ENCODE data around the gene C19orf85.
"Not testable (repeated sequence)": the region's sequence is repeated elsewhere in the genome, so short reads cannot be mapped to it uniquely, and the experiment has no call there.

The C19orf85 gene

GRCh38 chr19:55464662-55465054 is at the start of gene C19orf85:
Gene C19orf85, minus strand, starts transcription at chr19:55464751. Its CDS starts 197 bp downstream, at chr19:55464554.
- DNase-seq (ENCODE audit: low read depth, low spot score), result no peak
- H3K27ac ChIP-seq, result no peak within 1 kb of the TSS

- DNase-seq (ENCODE audit: low read depth, low spot score), result no peak
These were observed 43.6 kb upstream of the C19orf85 start for GRCh38 chr19:55508120-55508519.

DNA sequence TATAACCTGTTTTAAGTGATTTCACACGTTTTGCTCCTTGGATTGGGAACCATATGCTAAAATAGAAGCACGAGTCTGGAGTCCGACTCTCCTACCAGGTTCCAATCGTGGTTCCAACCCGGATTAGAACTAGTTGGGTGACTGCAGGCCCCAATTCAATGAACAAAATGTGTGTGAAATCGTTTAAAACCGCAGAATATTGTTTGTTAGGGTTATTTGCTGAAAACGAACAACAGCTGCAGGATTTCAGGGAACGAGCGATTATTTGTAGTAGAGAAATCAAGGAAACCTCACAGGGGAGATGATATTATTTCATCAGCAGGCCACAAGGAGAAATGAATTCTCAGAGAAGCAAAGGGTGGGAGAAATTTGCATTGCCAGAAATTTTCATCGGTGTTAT is 40.4 kb upstream of the C19orf85 start:
- H3K27ac ChIP-seq, result no peak overlapping the region
- no peak for DNase-seq (ENCODE audit: low read depth, low spot score)

More at GRCh38 chr19:55508120-55508519, 43.6 kb upstream of the C19orf85 start:
- H3K27ac ChIP-seq, result no peak overlapping the region

DNA sequence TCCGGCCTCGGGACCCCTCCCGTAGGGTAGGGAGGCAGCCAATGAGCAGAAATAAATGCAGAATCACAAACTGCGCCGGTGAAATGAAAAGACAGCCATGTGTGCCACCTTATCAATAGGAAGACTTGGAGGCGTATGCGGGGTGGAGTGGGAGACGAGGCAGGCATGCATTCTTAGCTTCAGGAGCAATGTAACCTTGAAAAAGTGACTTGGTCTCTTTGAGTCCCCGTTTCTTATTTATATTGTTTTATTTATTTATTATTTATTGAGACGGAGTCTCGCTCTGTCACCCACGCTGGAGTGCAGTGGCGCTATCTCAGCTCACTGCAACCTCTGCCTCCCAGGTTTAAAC is 39.7 kb upstream of the C19orf85 start:
- no peak overlapping the region for H3K27ac ChIP-seq
- DNase-seq (ENCODE audit: low read depth, low spot score), result no peak

GRCh38 chr19:55503502-55504251 is 39.1 kb upstream of the C19orf85 start:
- DNase-seq (ENCODE audit: low read depth, low spot score), result peak; percentile 31
- no peak overlapping the region for H3K27ac ChIP-seq

DNA sequence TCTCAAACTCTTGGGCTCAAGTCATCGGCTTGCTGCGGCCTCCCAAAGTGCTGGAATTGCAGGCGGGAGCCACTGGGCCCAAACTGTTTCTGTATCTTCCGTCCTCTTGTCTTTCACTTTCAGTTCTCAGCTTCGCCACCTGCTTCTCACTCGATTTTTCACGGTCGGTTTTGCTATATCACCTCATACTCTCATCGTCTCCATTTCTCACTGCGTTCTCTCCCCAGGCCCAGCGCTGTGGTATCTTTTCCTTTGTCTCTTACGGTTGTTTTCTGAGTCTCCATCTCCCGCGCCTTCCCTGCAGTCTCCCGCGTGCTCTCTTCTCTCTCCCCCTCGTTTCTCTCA is 38.6 kb upstream of the C19orf85 start:
- no peak overlapping the region for H3K27ac ChIP-seq

GRCh38 chr19:55502197-55502952 is 37.8 kb upstream of the C19orf85 start:
- H3K27ac ChIP-seq, result no peak overlapping the region
- no peak for DNase-seq (ENCODE audit: low read depth, low spot score)

More for the DNA sequence above, 38.6 kb upstream of the C19orf85 start:
- DNase-seq (ENCODE audit: low read depth, low spot score), result no peak

- DNase-seq (ENCODE audit: low read depth, low spot score), result no peak
- no peak overlapping the region for H3K27ac ChIP-seq
These were observed 35.9 kb upstream of the C19orf85 start for GRCh38 chr19:55500368-55500952.

DNA sequence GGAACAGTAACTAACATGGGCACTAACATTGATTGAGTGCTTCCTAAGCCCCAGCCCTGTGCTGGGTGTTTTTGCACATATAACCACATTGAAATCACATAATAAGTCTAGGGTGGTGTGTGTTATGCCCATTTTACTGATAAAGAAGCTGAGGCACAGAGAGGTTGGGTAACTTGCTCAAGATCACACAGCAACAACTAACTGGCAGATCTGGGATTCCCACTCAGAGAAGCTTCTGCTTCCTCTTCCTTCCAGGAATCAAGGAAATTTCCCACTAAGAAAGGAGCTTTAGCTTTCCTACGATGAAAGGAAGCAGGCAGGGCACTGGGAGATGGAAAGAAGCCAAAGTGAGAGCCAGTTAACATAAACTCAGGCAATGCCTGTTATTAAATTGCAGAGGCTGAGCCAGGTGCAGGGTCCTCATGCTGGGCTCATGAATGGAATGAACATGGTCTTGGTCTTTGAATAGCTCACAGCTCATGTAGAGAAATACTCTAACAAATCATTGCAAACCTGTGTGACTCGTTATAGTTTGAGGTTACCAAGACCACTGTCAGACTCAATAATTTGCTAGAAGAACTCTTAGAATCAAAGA is 33.8 kb upstream of the C19orf85 start:
- DNase-seq (ENCODE audit: low read depth, low spot score), result no peak
- no peak overlapping the region for H3K27ac ChIP-seq

GRCh38 chr19:55497763-55498162 is 33.2 kb upstream of the C19orf85 start:
- no peak overlapping the region for H3K27ac ChIP-seq
- DNase-seq (ENCODE audit: low read depth, low spot score), result no peak

DNA sequence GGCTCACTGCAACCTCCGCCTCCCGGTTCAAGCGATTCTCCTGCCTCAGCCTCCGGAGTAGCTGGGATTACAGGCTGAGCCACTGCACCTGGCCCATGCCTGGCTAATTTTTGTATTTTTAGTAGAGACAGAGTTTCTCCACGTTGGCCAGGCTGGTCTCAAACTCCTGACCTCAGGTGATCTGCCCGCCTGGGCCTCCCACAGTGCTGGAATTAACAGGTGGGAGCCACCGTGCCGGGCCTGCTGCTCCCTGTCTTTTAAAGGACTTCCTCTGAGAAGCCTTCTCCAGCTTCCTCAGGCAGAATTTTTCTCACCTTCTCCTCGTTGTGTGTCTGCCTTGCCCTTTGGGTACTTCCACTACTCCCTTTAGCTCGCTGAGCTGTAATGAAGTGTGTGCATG is 32.3 kb upstream of the C19orf85 start:
- H3K27ac ChIP-seq; DNase-seq (ENCODE audit: low read depth, low spot score): not testable (repeated sequence)

DNA sequence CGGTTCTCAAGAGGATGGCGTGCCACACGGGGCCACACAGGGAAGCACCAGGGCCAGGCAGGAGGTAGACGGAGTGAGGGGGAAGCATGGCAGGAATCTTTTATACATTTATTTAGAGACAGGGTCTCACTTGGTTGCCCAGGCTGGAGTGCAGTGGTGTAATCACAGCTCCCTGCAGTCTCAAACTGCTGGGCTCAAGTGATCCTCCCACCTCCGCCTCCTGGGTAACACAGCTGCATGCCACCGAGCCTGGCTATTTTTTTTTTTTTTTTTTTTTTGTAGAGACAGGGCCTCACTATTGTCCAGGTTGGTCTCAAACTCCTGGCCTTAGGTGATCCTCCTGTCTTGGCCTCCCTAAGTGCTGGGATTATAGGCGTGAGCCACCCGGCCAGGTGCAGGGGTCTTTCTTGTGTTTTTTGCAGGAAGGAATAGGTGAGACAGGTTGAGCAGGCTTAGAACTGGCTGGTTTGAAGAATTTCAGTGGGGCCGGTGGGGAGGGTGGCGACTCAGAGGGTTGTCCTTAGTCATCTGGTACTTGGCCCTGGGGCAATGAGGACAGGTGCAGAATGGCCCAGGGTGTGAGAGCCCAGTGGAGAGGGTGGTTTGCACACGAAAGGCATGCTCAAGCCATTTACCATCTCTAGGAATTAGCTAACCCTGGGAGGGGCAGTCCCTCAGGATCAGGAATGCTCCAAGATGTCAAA is 31.2 kb upstream of the C19orf85 start:
- DNase-seq (ENCODE audit: low read depth, low spot score), result no peak
- no peak overlapping the region for H3K27ac ChIP-seq

GRCh38 chr19:55494172-55494761 is 29.7 kb upstream of the C19orf85 start:
- DNase-seq (ENCODE audit: low read depth, low spot score), result no peak
- no peak overlapping the region for H3K27ac ChIP-seq

- H3K27ac ChIP-seq, result no peak overlapping the region
- no peak for DNase-seq (ENCODE audit: low read depth, low spot score)
These were observed 29.2 kb upstream of the C19orf85 start for GRCh38 chr19:55493645-55494171.

GRCh38 chr19:55493052-55493644 is 28.6 kb upstream of the C19orf85 start:
- H3K27ac ChIP-seq, result no peak overlapping the region
- DNase-seq (ENCODE audit: low read depth, low spot score), result no peak

GRCh38 chr19:55492362-55492944 is 27.9 kb upstream of the C19orf85 start:
- no peak overlapping the region for H3K27ac ChIP-seq
- DNase-seq (ENCODE audit: low read depth, low spot score), result no peak

GRCh38 chr19:55491546-55492360 is 27.2 kb upstream of the C19orf85 start:
- no peak overlapping the region for H3K27ac ChIP-seq
- DNase-seq (ENCODE audit: low read depth, low spot score), result no peak
